Neural cell (in vitro differentiated cells): ENCODE data around the gene POMP. TPM values are rescaled to one million over a fixed set of nuclear protein-coding genes. Genes with fewer than 3 reads are reported as not detected.

ENCODE experiments used
- H2AFZ ChIP-seq: fragments of 200-600, 300-800 bp; sonication (generic), shearing (Covaris generic); 2 replicates; pipeline ENCODE4 v1.6.0; 2014; ENCODE audit warnings: low read depth, mild to moderate bottlenecking, antibody characterized with exemption, low read length, moderate library complexity
- H3F3A ChIP-seq: fragments of 200-600 bp; shearing (Covaris generic); 2 replicates; pipeline ENCODE4 v1.6.1; 2016; ENCODE audit warnings: mild to moderate bottlenecking, moderate library complexity, mixed read lengths, antibody characterized with exemption, low read length; ENCODE audit not compliant: insufficient read depth, poor library complexity, severe bottlenecking
- H3K27ac ChIP-seq: fragments of 200-600, 300-800 bp; sonication (generic), shearing (Covaris generic); 2 replicates; pipeline ENCODE4 v1.5.1; 2014; ENCODE audit warnings: mild to moderate bottlenecking, low read length, moderate library complexity
- H3K27me3 ChIP-seq: fragments of 300-800, 200-600 bp; sonication (generic), shearing (Covaris generic); 2 replicates; pipeline ENCODE4 v1.6.0; 2014; ENCODE audit warnings: mild to moderate bottlenecking, low read depth, low read length, moderate library complexity; ENCODE audit not compliant: insufficient read depth
- H3K36me3 ChIP-seq: fragments of 300-800, 200-600 bp; sonication (generic), shearing (Covaris generic); 2 replicates; pipeline ENCODE4 v1.5.1; 2014; ENCODE audit warnings: mild to moderate bottlenecking, antibody characterized with exemption, low read length, moderate library complexity; ENCODE audit not compliant: insufficient read depth
- H3K4me2 ChIP-seq: fragments of 300-800, 200-600 bp; sonication (generic), shearing (Covaris generic); 2 replicates; pipeline ENCODE4 v1.6.0; 2014; ENCODE audit warnings: mild to moderate bottlenecking, low read length
- H3K4me3 ChIP-seq: fragments of 300-800, 200-600 bp; sonication (generic), shearing (Covaris generic); 2 replicates; pipeline ENCODE4 v1.5.1; 2014; ENCODE audit warnings: mild to moderate bottlenecking, low read length, moderate library complexity
- H3K79me2 ChIP-seq: fragments of 200-600 bp; shearing (Covaris generic); replicated peaks from 2 replicates; pipeline ENCODE4 v1.6.0; 2014; ENCODE audit warnings: mild to moderate bottlenecking, low read length, moderate library complexity; ENCODE audit not compliant: insufficient read depth
- H3K9ac ChIP-seq: fragments of 300-800, 200-600 bp; sonication (generic), shearing (Covaris generic); 2 replicates; pipeline ENCODE4 v1.6.1; 2016; ENCODE audit warnings: mild to moderate bottlenecking, low read length, mixed read lengths
- H3K9me2 ChIP-seq: fragments of 200-600 bp; shearing (Covaris generic); 2 replicates; pipeline ENCODE4 v1.6.1; 2016; ENCODE audit warnings: mild to moderate bottlenecking, low read length, mixed read lengths; ENCODE audit not compliant: insufficient read depth
- H3K9me3 ChIP-seq: fragments of 200-600, 300-800 bp; sonication (generic), shearing (Covaris generic); 2 replicates; pipeline ENCODE4 v1.6.1; 2016; ENCODE audit warnings: mild to moderate bottlenecking, mixed run types, low read length, moderate library complexity, mixed read lengths
- H4K20me1 ChIP-seq: fragments of 200-600 bp; shearing (Covaris generic); 2 replicates; pipeline ENCODE4 v1.6.1; 2016; ENCODE audit warnings: mild to moderate bottlenecking, mixed run types; ENCODE audit not compliant: insufficient read depth
- CTCF ChIP-seq: fragments of 450-650 bp; IDR thresholded peaks from 2 replicates; pipeline ENCODE4 v1.5.1; 2014; ENCODE audit warnings: antibody characterized with exemption, mild to moderate bottlenecking, moderate library complexity; ENCODE audit not compliant: poor library complexity, severe bottlenecking
- EP300 ChIP-seq: fragments of 450-650 bp; conservative IDR thresholded peaks from 2 replicates; pipeline ENCODE4 v1.6.1; 2014; ENCODE audit warnings: antibody characterized with exemption, mild to moderate bottlenecking, moderate library complexity; ENCODE audit not compliant: poor library complexity, severe bottlenecking
- EZH2 ChIP-seq: fragments of 200-600, 300-800 bp; shearing (Covaris generic), sonication (generic); IDR thresholded peaks from 2 replicates; pipeline ENCODE4 v1.6.1; 2014; ENCODE audit warnings: antibody characterized with exemption, low read length, borderline replicate concordance, mild to moderate bottlenecking; ENCODE audit not compliant: insufficient read depth, poor library complexity, severe bottlenecking
- MXI1 ChIP-seq: fragments of 450-650 bp; conservative IDR thresholded peaks from 2 replicates; pipeline ENCODE4 v1.6.1; 2014; ENCODE audit warnings: antibody characterized with exemption, mild to moderate bottlenecking; ENCODE audit not compliant: poor library complexity, severe bottlenecking
- POLR2AphosphoS5 ChIP-seq: IDR thresholded peaks from 2 replicates; pipeline ENCODE4 v1.6.1; 2012
- RAD21 ChIP-seq: fragments of 450-650 bp; conservative IDR thresholded peaks from 2 replicates; pipeline ENCODE4 v1.6.1; 2014; ENCODE audit warnings: antibody characterized with exemption, mild to moderate bottlenecking, moderate library complexity
- REST ChIP-seq: IDR thresholded peaks from 2 replicates; pipeline ENCODE4 v1.6.1; 2012; ENCODE audit warnings: borderline replicate concordance
- SMC3 ChIP-seq: fragments of 450-650 bp; conservative IDR thresholded peaks from 2 replicates; pipeline ENCODE4 v1.6.1; 2014; ENCODE audit warnings: antibody characterized with exemption, mild to moderate bottlenecking, moderate library complexity; ENCODE audit not compliant: poor library complexity
- TAF1 ChIP-seq: IDR thresholded peaks from 2 replicates; pipeline ENCODE4 v1.6.1; 2012; ENCODE audit warnings: low read depth
- polyA plus RNA-seq: library from polyadenylated mRNA; depleted of rRNA; stranded (reverse); fragments of >200 nt; gene quantifications from 2 replicates; pipeline ENCODE4 v1.2.3, GENCODE V29; 2014

Gene POMP
- polyA plus RNA-seq, 1 donor from 2014 or later, result 167 TPM

- H3K27me3 ChIP-seq, result no peaks in the 10 kb centered on the region
- H3K9me2 ChIP-seq, result no peaks in the 10 kb centered on the region
- H3K36me3 ChIP-seq, result no peaks in the 10 kb centered on the region
- TF ChIP-seq MXI1 (no peak), CTCF (no peak), SMC3 (no peak), TAF1 (no peak)
- no peak overlapping the region for H3K4me2 ChIP-seq
- H4K20me1 ChIP-seq, result no peaks in the 10 kb centered on the region
- no peaks in the 10 kb centered on the region for H3K9me3 ChIP-seq
- H3F3A ChIP-seq, result no peaks in the 10 kb centered on the region
- H3K79me2 ChIP-seq, result no peaks in the 10 kb centered on the region
- H3K4me3 ChIP-seq, result no peak overlapping the region
- H3K9ac ChIP-seq, result no peak overlapping the region
- H2AFZ ChIP-seq, result no peak overlapping the region
- H3K27ac ChIP-seq, result no peak overlapping the region
Observed at GRCh38 chr13:28630869-28631268, 28.1 kb upstream of the POMP start.

- H3F3A ChIP-seq, result no peaks in the 10 kb centered on the region
- no peaks in the 10 kb centered on the region for H3K79me2 ChIP-seq
- no peak overlapping the region for H3K27ac ChIP-seq
- TF ChIP-seq TAF1, result no peak
- no peak for TF ChIP-seq RAD21
- no peak for TF ChIP-seq POLR2AphosphoS5
- TF ChIP-seq EP300, result no peak
- no peak overlapping the region for H3K4me2 ChIP-seq
- no peaks in the 10 kb centered on the region for H4K20me1 ChIP-seq
- H3K9ac ChIP-seq, result no peak overlapping the region
- no peak overlapping the region for H3K4me3 ChIP-seq
- no peaks in the 10 kb centered on the region for H3K9me3 ChIP-seq
- H3K27me3 ChIP-seq, result no peaks in the 10 kb centered on the region
- no peaks in the 10 kb centered on the region for H3K36me3 ChIP-seq
- no peak overlapping the region for H2AFZ ChIP-seq
- H3K9me2 ChIP-seq, result no peaks in the 10 kb centered on the region
Observed at GRCh38 chr13:28631801-28632200, 27.1 kb upstream of the POMP start.

- H3K36me3 ChIP-seq, result no peaks in the 10 kb centered on the region
- no peaks in the 10 kb centered on the region for H3K79me2 ChIP-seq
- H3K9me3 ChIP-seq, result no peaks in the 10 kb centered on the region
- TF ChIP-seq SMC3 (no peak), EZH2 (no peak), POLR2AphosphoS5 (no peak), MXI1 (no peak), REST (no peak), TAF1 (no peak), RAD21 (no peak), CTCF (no peak), EP300 (no peak)
- H3K9ac ChIP-seq, result no peak overlapping the region
- H3K27me3 ChIP-seq, result no peaks in the 10 kb centered on the region
- no peak overlapping the region for H2AFZ ChIP-seq
- no peak overlapping the region for H3K27ac ChIP-seq
- no peaks in the 10 kb centered on the region for H3F3A ChIP-seq
- no peak overlapping the region for H3K4me3 ChIP-seq
- H4K20me1 ChIP-seq, result no peaks in the 10 kb centered on the region
- H3K9me2 ChIP-seq, result no peaks in the 10 kb centered on the region
- no peak overlapping the region for H3K4me2 ChIP-seq
Observed at GRCh38 chr13:28636069-28636468, 22.9 kb upstream of the POMP start.
